GM12873 (cell line): ENCODE measurements around the gene NME1.

ENCODE experiments used
- CTCF ChIP-seq: IDR thresholded peaks from 2 replicates; pipeline ENCODE4 v1.5.1; 2012; ENCODE audit warnings: low read depth, mild to moderate bottlenecking, moderate library complexity, low read length, control low read depth; ENCODE audit not compliant: insufficient read depth; ENCODE audit errors: missing control alignments

The NME1 gene

GRCh38 chr17:51153210-51154072, at the start of gene NME1:
TSS of gene NME1 (plus strand) at chr17:51153559. CDS start at chr17:51155655, 2,096 bp downstream.
- peak; percentile 83 for TF ChIP-seq CTCF

GRCh38 chr17:51107778-51108177, 45.6 kb upstream of the NME1 start:
- TF ChIP-seq CTCF = no peak

GRCh38 chr17:51115179-51115578, 38.2 kb upstream of the NME1 start:
- TF ChIP-seq CTCF = no peak

GRCh38 chr17:51118330-51119195, 34.8 kb upstream of the NME1 start:
- no peak for TF ChIP-seq CTCF

GRCh38 chr17:51119415-51120356, 33.7 kb upstream of the NME1 start:
- peak; percentile 7 for TF ChIP-seq CTCF

- TF ChIP-seq CTCF = no peak
Observed at GRCh38 chr17:51120357-51120738, 33.0 kb upstream of the NME1 start.
